HepG2 (cell line): Measurements from ENCODE around the gene RNU11. TPM values are rescaled to one million over a fixed set of nuclear protein-coding genes. Genes with fewer than 3 reads are reported as not detected.

ENCODE experiments used
- ELF4 ChIP-seq: sonication (generic); formaldehyde crosslinking; IDR thresholded peaks from 2 replicates; pipeline ENCODE4 v1.5.0; 2020; ENCODE audit warnings: missing genetic modification reagents, mild to moderate bottlenecking, moderate library complexity, borderline replicate concordance
- FOSL2 ChIP-seq: sonication (generic); formaldehyde crosslinking; IDR thresholded peaks from 2 replicates; pipeline ENCODE4 v1.4.0; 2020; ENCODE audit warnings: missing genetic modification reagents
- FOXM1 ChIP-seq: sonication (generic); formaldehyde crosslinking; IDR thresholded peaks from 2 replicates; pipeline ENCODE4 v1.5.0; 2020; ENCODE audit warnings: missing genetic modification reagents
- HMGXB4 ChIP-seq, 2 experiments: sonication (generic) in 1 of 2; formaldehyde crosslinking in 1 of 2; IDR thresholded peaks; 2 replicates each; pipeline versions ENCODE4 v1.4.0 to v1.6.1; 2018 to 2020; ENCODE audit warnings: missing genetic modification reagents in 2 of 2, borderline replicate concordance in 1 of 2, low read depth in 1 of 2, mild to moderate bottlenecking in 1 of 2, missing biosample characterization in 1 of 2
- NFIC ChIP-seq: IDR thresholded peaks from 2 replicates; pipeline ENCODE4 v1.6.1; 2012; ENCODE audit warnings: mild to moderate bottlenecking, low read length, inconsistent platforms
- SALL2 ChIP-seq: sonication (generic); formaldehyde crosslinking; IDR thresholded peaks from 2 replicates; pipeline ENCODE4 v1.8.1; 2023; ENCODE audit warnings: mild to moderate bottlenecking, missing genetic modification reagents, inconsistent platforms
- ZIK1 ChIP-seq: sonication (generic); formaldehyde crosslinking; IDR thresholded peaks from 2 replicates; pipeline ENCODE4 v1.5.0; 2020; ENCODE audit warnings: mild to moderate bottlenecking, low read depth, missing genetic modification reagents, borderline replicate concordance
- ZNF543 ChIP-seq: sonication (generic); formaldehyde crosslinking; IDR thresholded peaks from 2 replicates; pipeline ENCODE4 v1.4.0; 2020; ENCODE audit warnings: mild to moderate bottlenecking, missing genetic modification reagents
- ZNF609 ChIP-seq: sonication (generic); formaldehyde crosslinking; IDR thresholded peaks from 2 replicates; pipeline ENCODE4 v1.4.0; 2020; ENCODE audit warnings: mild to moderate bottlenecking, missing genetic modification reagents, borderline replicate concordance
- ZNF784 ChIP-seq: sonication (generic); formaldehyde crosslinking; IDR thresholded peaks from 2 replicates; pipeline ENCODE4 v1.5.1; 2020; ENCODE audit warnings: missing genetic modification reagents, mild to moderate bottlenecking, borderline replicate concordance
- polyA plus RNA-seq, 8 experiments: library from polyadenylated mRNA; depleted of rRNA in 3 of 8; stranded (reverse) in 7 of 8; unstranded in 1 of 8; fragments of >200 nt; fragmentation: Illumina TruSeq in 4 of 8; extraction: Trizol in 4 of 8; gene quantifications; 2 replicates each; pipeline versions ENCODE4 v1.2.1 to v1.2.3, GENCODE V29; 2011 to 2016; ENCODE audit warnings: low read depth in 4 of 8, missing spikeins in 1 of 8, mixed read lengths in 1 of 8; ENCODE audit not compliant: insufficient read depth in 1 of 8
- total RNA-seq, 5 experiments: library from RNA; depleted of rRNA; stranded (reverse); fragments of >200 nt; fragmentation: Illumina TruSeq; extraction: Trizol; gene quantifications; 2 replicates each; pipeline ENCODE4 v1.2.3, GENCODE V29; 2016; ENCODE audit warnings: low read depth in 1 of 5
- TF ChIP-seq, protein P1 (sequence below): sonication (generic); formaldehyde crosslinking; IDR thresholded peaks from 2 replicates; pipeline ENCODE4 v1.5.0; 2020; ENCODE audit warnings: mild to moderate bottlenecking, missing genetic modification reagents, borderline replicate concordance
- TF ChIP-seq, protein P2 (sequence below): sonication (generic); formaldehyde crosslinking; IDR thresholded peaks from 2 replicates; pipeline ENCODE4 v1.8.0; 2022; ENCODE audit warnings: mild to moderate bottlenecking, missing genetic modification reagents, moderate library complexity
- TF ChIP-seq, protein P3 (sequence below): sonication (generic); formaldehyde crosslinking; IDR thresholded peaks from 2 replicates; pipeline ENCODE4 v1.5.0; 2020; ENCODE audit warnings: missing genetic modification reagents, mild to moderate bottlenecking, borderline replicate concordance

Gene RNU11
- total and polyA plus RNA-seq, 2 of the 13 experiments (the other 11 are each of a cell fraction or from before 2014, with no cell fraction given), result not detected

- TF ChIP-seq, protein P1, sequence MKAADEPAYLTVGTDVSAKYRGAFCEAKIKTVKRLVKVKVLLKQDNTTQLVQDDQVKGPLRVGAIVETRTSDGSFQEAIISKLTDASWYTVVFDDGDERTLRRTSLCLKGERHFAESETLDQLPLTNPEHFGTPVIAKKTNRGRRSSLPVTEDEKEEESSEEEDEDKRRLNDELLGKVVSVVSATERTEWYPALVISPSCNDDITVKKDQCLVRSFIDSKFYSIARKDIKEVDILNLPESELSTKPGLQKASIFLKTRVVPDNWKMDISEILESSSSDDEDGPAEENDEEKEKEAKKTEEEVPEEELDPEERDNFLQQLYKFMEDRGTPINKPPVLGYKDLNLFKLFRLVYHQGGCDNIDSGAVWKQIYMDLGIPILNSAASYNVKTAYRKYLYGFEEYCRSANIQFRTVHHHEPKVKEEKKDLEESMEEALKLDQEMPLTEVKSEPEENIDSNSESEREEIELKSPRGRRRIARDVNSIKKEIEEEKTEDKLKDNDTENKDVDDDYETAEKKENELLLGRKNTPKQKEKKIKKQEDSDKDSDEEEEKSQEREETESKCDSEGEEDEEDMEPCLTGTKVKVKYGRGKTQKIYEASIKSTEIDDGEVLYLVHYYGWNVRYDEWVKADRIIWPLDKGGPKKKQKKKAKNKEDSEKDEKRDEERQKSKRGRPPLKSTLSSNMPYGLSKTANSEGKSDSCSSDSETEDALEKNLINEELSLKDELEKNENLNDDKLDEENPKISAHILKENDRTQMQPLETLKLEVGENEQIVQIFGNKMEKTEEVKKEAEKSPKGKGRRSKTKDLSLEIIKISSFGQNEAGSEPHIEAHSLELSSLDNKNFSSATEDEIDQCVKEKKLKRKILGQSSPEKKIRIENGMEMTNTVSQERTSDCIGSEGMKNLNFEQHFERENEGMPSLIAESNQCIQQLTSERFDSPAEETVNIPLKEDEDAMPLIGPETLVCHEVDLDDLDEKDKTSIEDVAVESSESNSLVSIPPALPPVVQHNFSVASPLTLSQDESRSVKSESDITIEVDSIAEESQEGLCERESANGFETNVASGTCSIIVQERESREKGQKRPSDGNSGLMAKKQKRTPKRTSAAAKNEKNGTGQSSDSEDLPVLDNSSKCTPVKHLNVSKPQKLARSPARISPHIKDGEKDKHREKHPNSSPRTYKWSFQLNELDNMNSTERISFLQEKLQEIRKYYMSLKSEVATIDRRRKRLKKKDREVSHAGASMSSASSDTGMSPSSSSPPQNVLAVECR, result peak; percentile 95
- TF ChIP-seq FOSL2 (CRISPR knock-in tag), result peak; percentile 57
- TF ChIP-seq ZNF543 (CRISPR knock-in tag), result peak; percentile 71
- TF ChIP-seq HMGXB4 (CRISPR knock-in tag; IDR thresholded peaks at IDR 0.05; ENCODE audit: borderline replicate concordance in 1 of 2, low read depth in 1 of 2), result peak; percentile 77 to 91
- TF ChIP-seq NFIC, result no peak
- peak; percentile 94 for TF ChIP-seq ELF4 (CRISPR knock-in tag)
- TF ChIP-seq, protein P2, sequence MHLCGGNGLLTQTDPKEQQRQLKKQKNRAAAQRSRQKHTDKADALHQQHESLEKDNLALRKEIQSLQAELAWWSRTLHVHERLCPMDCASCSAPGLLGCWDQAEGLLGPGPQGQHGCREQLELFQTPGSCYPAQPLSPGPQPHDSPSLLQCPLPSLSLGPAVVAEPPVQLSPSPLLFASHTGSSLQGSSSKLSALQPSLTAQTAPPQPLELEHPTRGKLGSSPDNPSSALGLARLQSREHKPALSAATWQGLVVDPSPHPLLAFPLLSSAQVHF (CRISPR knock-in tag), result peak; percentile 50; the same call in 1 of the 2 replicates
- no peak for TF ChIP-seq FOXM1
- TF ChIP-seq SALL2, result peak; percentile 91
- peak; percentile 45; the same call in 1 of the 2 replicates for TF ChIP-seq ZIK1 (CRISPR knock-in tag)
- peak; percentile 34; the same call in 1 of the 2 replicates for TF ChIP-seq ZNF609 (CRISPR knock-in tag)
- TF ChIP-seq, protein P3, sequence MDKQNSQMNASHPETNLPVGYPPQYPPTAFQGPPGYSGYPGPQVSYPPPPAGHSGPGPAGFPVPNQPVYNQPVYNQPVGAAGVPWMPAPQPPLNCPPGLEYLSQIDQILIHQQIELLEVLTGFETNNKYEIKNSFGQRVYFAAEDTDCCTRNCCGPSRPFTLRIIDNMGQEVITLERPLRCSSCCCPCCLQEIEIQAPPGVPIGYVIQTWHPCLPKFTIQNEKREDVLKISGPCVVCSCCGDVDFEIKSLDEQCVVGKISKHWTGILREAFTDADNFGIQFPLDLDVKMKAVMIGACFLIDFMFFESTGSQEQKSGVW, result no peak
- TF ChIP-seq ZNF784 (CRISPR knock-in tag), result no peak
These were observed 5.4 kb upstream of the RNU11 start, which contains the start of gene TAF12 (continued) for GRCh38 chr1:28642847-28643635.
